IMR-90 (cell line): ENCODE results near the gene PTGR2.

ENCODE experiments used
- CEBPB ChIP-seq: IDR thresholded peaks from 2 replicates; pipeline ENCODE4 v1.6.1; 2012; ENCODE audit warnings: low read depth, low read length, improper control_type of control experiment
- CHD1 ChIP-seq: IDR thresholded peaks from 2 replicates; pipeline ENCODE4 v1.6.1; 2012; ENCODE audit warnings: low read depth, low read length, improper control_type of control experiment
- FOS ChIP-seq: fragments of 150-350 bp; IDR thresholded peaks from 2 replicates; pipeline ENCODE4 v1.6.1; 2016; ENCODE audit warnings: low read depth, low read length
- MAFK ChIP-seq: IDR thresholded peaks from 2 replicates; pipeline ENCODE4 v1.6.1; 2012; ENCODE audit warnings: low read depth, low read length, improper control_type of control experiment
- POLR2A ChIP-seq: IDR thresholded peaks from 2 replicates; pipeline ENCODE4 v1.6.1; 2012; ENCODE audit warnings: mild to moderate bottlenecking, low read depth, low read length
- RAD21 ChIP-seq: IDR thresholded peaks from 2 replicates; pipeline ENCODE4 v1.6.1; 2012; ENCODE audit warnings: low read length, improper control_type of control experiment
- RCOR1 ChIP-seq: IDR thresholded peaks from 2 replicates; pipeline ENCODE4 v1.6.1; 2012; ENCODE audit warnings: mild to moderate bottlenecking, low read length, improper control_type of control experiment; ENCODE audit not compliant: insufficient replicate concordance
- RFX5 ChIP-seq: IDR thresholded peaks from 2 replicates; pipeline ENCODE4 v1.8.0; 2012; ENCODE audit warnings: low read depth, mild to moderate bottlenecking, low read length, moderate library complexity
- TF ChIP-seq, protein P1 (sequence below): conservative IDR thresholded peaks from 2 replicates; pipeline ENCODE4 v1.5.1; 2012; ENCODE audit warnings: mild to moderate bottlenecking, low read depth, low read length, improper control_type of control experiment
- TF ChIP-seq, protein P2 (sequence below): fragments of 150-350 bp; IDR thresholded peaks from 2 replicates; pipeline ENCODE4 v1.6.1; 2016; ENCODE audit warnings: low read depth, mild to moderate bottlenecking, low read length, moderate library complexity, borderline replicate concordance
- TF ChIP-seq, protein P3 (sequence below): fragments of 150-350 bp; IDR thresholded peaks from 2 replicates; pipeline ENCODE4 v1.6.1; 2017; ENCODE audit warnings: mild to moderate bottlenecking, antibody characterized with exemption, low read length, low read depth

DNA sequence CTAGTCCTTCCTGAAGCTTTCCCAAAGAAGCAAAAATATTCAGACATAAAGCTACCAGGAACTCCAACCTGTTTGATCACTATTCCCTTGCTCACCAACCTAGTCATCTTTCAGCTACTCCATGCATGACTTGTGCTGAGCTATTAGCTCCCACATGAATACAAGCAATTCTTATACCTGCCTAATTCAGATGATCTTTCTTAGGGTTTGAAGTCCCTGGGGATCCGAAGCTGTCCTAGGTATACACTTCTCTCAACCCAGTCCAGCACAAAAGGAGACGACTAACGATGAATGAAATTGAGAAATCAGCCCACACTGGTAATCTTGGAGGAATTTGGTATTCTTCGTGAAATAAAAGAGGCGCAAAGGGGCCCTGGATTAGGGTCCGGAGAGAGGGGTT, 631 bp upstream of the PTGR2 start:
- TF ChIP-seq RFX5, result no peak
- TF ChIP-seq, protein P1, sequence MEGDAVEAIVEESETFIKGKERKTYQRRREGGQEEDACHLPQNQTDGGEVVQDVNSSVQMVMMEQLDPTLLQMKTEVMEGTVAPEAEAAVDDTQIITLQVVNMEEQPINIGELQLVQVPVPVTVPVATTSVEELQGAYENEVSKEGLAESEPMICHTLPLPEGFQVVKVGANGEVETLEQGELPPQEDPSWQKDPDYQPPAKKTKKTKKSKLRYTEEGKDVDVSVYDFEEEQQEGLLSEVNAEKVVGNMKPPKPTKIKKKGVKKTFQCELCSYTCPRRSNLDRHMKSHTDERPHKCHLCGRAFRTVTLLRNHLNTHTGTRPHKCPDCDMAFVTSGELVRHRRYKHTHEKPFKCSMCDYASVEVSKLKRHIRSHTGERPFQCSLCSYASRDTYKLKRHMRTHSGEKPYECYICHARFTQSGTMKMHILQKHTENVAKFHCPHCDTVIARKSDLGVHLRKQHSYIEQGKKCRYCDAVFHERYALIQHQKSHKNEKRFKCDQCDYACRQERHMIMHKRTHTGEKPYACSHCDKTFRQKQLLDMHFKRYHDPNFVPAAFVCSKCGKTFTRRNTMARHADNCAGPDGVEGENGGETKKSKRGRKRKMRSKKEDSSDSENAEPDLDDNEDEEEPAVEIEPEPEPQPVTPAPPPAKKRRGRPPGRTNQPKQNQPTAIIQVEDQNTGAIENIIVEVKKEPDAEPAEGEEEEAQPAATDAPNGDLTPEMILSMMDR, result no peak
- TF ChIP-seq, protein P2, sequence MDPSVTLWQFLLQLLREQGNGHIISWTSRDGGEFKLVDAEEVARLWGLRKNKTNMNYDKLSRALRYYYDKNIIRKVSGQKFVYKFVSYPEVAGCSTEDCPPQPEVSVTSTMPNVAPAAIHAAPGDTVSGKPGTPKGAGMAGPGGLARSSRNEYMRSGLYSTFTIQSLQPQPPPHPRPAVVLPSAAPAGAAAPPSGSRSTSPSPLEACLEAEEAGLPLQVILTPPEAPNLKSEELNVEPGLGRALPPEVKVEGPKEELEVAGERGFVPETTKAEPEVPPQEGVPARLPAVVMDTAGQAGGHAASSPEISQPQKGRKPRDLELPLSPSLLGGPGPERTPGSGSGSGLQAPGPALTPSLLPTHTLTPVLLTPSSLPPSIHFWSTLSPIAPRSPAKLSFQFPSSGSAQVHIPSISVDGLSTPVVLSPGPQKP, result no peak
- TF ChIP-seq RAD21, result no peak
- TF ChIP-seq MAFK, result no peak
- TF ChIP-seq FOS, result no peak
- TF ChIP-seq CEBPB, result no peak
- TF ChIP-seq POLR2A, result no peak
- TF ChIP-seq CHD1, result no peak
- no peak for TF ChIP-seq RCOR1
- TF ChIP-seq, protein P3, sequence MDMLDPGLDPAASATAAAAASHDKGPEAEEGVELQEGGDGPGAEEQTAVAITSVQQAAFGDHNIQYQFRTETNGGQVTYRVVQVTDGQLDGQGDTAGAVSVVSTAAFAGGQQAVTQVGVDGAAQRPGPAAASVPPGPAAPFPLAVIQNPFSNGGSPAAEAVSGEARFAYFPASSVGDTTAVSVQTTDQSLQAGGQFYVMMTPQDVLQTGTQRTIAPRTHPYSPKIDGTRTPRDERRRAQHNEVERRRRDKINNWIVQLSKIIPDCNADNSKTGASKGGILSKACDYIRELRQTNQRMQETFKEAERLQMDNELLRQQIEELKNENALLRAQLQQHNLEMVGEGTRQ, result no peak
